Activated CD8-positive, alpha-beta T cell treated with anti-CD3 and anti-CD28 coated beads for 36 hours (primary cell): Measurements from ENCODE around the gene OTULIN. TPM values are rescaled to one million over a fixed set of nuclear protein-coding genes. Genes with fewer than 3 reads are reported as not detected.

Experiments
- ATAC-seq: fragments of 200-7000 bp; cut with Tn5 transposase; one replicate; pipeline ENCODE4 v1.10.0; 2021; ENCODE audit warnings: mild to moderate bottlenecking, moderate library complexity
- CTCF ChIA-PET: fragments of 350-600 bp; sonication (Branson Sonifier 250); formaldehyde crosslinking; loops from one replicate; lab custom pipeline; 2021; ENCODE audit warnings: antibody characterized with exemption; lab: Charles Lee
- POLR2A ChIA-PET: fragments of 350-600 bp; sonication (Branson Sonifier 250); formaldehyde crosslinking; loops from one replicate; lab custom pipeline; 2021; ENCODE audit warnings: antibody characterized with exemption; lab: Charles Lee
- DNase-seq: peaks from one replicate; pipeline ENCODE4 v3.0.0-alpha.2; 2020
- H3K27ac Mint-ChIP-seq: one replicate; pipeline ENCODE4 v1.8.0; 2021; ENCODE audit warnings: mild to moderate bottlenecking, mixed read lengths
- H3K27me3 Mint-ChIP-seq: one replicate; pipeline ENCODE4 v1.8.0; 2021; ENCODE audit warnings: mixed read lengths
- H3K36me3 Mint-ChIP-seq: one replicate; pipeline ENCODE4 v1.8.0; 2021; ENCODE audit warnings: low read depth, mixed read lengths
- H3K4me1 Mint-ChIP-seq: one replicate; pipeline ENCODE4 v1.8.0; 2021; ENCODE audit warnings: low read depth, mixed read lengths
- H3K4me3 Mint-ChIP-seq: one replicate; pipeline ENCODE4 v1.8.0; 2021; ENCODE audit warnings: mild to moderate bottlenecking, moderate library complexity, mixed read lengths
- H3K9me3 Mint-ChIP-seq: one replicate; pipeline ENCODE4 v1.8.0; 2021; ENCODE audit warnings: mixed read lengths
- intact Hi-C: fragments of 100-400 bp; cut with micrococcal nuclease; formaldehyde crosslinking; loops from one replicate; pipeline ENCODE4 v1.10.0; 2022
- total RNA-seq, 2 experiments: library from RNA; stranded (reverse); gene quantifications; one replicate each; pipeline ENCODE4 v1.2.3, GENCODE V29; 2021
- TF ChIP-seq, protein P1 (sequence below): fragments of 200-600 bp; IDR thresholded peaks from one replicate; pipeline ENCODE4 v1.8.0; 2022; ENCODE audit warnings: antibody characterized with exemption, mild to moderate bottlenecking

OTULIN gene
- total RNA-seq, 2 experiments from 2014 or later = 59.6 to 60.5 TPM

GRCh38 chr5:14676320-14676719 is 11.8 kb downstream of the OTULIN start:
- H3K4me1 Mint-ChIP-seq = peaks cover 71% of the 10 kb centered on the region
- ATAC-seq (peak; percentile 76), DNase-seq (peak; percentile 57)
- H3K4me3 Mint-ChIP-seq = peak overlapping the region; percentile 50
- TF ChIP-seq, protein P1, sequence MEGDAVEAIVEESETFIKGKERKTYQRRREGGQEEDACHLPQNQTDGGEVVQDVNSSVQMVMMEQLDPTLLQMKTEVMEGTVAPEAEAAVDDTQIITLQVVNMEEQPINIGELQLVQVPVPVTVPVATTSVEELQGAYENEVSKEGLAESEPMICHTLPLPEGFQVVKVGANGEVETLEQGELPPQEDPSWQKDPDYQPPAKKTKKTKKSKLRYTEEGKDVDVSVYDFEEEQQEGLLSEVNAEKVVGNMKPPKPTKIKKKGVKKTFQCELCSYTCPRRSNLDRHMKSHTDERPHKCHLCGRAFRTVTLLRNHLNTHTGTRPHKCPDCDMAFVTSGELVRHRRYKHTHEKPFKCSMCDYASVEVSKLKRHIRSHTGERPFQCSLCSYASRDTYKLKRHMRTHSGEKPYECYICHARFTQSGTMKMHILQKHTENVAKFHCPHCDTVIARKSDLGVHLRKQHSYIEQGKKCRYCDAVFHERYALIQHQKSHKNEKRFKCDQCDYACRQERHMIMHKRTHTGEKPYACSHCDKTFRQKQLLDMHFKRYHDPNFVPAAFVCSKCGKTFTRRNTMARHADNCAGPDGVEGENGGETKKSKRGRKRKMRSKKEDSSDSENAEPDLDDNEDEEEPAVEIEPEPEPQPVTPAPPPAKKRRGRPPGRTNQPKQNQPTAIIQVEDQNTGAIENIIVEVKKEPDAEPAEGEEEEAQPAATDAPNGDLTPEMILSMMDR = no peak
- H3K9me3 Mint-ChIP-seq = no peaks in the 10 kb centered on the region
- H3K36me3 Mint-ChIP-seq = peaks cover 61% of the 10 kb centered on the region
- peak overlapping the region; percentile 90 for H3K27ac Mint-ChIP-seq
- POLR2A ChIA-PET = interaction anchor here (0.7 to 2.1 kb wide), 6 partner anchors 9 to 31 kb away, joined by 3 to 11 read pairs (median 4); partner anchors contain the start of gene OTULIN
- CTCF ChIA-PET = interaction anchor here (0.6 to 3.7 kb wide), 5 partner anchors 8 to 265 kb away, joined by 3 to 32 read pairs (median 5); no protein-coding TSS in a partner anchor
- H3K27me3 Mint-ChIP-seq = no peaks in the 10 kb centered on the region
- intact Hi-C loops = no loop called here

DNA sequence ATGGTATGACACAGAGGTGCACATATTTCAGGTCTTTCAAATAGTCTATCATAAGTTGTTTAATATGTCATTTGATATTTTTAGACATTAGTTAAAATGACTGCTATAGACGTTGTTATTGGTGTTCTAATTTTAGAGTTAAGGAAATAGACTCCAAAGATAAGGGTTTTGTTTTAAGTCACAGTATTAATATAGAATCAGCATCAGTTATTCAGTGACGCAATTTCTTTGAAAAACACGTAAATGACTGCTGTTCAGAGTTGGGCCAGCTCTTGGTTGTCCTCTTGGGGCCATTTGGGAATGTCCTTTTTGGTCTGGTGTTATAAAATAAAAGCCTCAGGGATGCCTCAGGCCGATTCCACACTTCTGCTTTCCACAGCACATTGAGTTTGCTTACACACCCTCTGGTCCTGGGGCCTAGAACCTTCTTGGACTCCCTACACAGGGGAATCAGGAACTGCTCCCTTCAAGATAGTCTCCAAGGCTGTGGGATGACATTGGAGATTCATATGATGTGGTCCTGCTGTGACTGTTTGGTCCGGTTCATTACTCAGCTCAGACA is 14.3 kb downstream of the OTULIN start:
- ATAC-seq (no peak), DNase-seq (no peak)
- TF ChIP-seq, protein P1 = no peak
- intact Hi-C loops = no loop called here
- ChIA-PET POLR2A (interaction anchor here (1.1 kb wide), 1 partner anchor 9 kb away, joined by 3 read pairs; no protein-coding TSS in a partner anchor), CTCF (no interaction called here)
- Mint-ChIP-seq H3K27me3 (no peaks in the 10 kb centered on the region), H3K9me3 (no peaks in the 10 kb centered on the region), H3K4me3 (no peak overlapping the region), H3K36me3 (peaks cover 66% of the 10 kb centered on the region), H3K27ac (peak overlapping the region; percentile 68), H3K4me1 (peaks cover 47% of the 10 kb centered on the region)

DNA sequence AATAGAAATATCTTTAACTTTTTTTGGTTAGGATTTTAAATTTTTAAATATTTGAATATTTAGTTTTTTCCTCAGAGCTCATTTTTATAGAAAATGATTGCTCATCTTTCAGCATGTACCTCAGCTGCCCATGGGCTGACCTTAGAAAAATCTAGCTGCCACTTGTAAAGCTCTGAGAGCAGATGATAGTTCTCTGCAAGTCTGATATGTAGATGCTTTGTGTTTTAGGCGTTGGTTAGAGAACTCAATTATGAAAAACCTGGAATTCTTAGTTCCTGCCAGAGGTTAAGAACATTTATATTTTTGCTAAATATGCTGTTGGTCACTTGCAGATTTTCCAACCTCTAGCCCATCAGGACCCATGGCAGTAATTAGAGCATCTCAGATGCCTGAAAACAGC is 15.1 kb downstream of the OTULIN start:
- Mint-ChIP-seq H3K27ac (no peak overlapping the region), H3K4me3 (no peak overlapping the region), H3K4me1 (peaks cover 40% of the 10 kb centered on the region), H3K36me3 (peaks cover 62% of the 10 kb centered on the region), H3K27me3 (no peaks in the 10 kb centered on the region), H3K9me3 (no peaks in the 10 kb centered on the region)
- POLR2A ChIA-PET = interaction anchor here (1.1 kb wide), 1 partner anchor 10 kb away, joined by 3 read pairs; no protein-coding TSS in a partner anchor
- CTCF ChIA-PET = no interaction called here
- DNase-seq (no peak), ATAC-seq (no peak)
- TF ChIP-seq, protein P1 = no peak
- intact Hi-C loops = no loop called here

GRCh38 chr5:14681236-14681752 is 16.8 kb downstream of the OTULIN start:
- Mint-ChIP-seq H3K4me1 (peaks cover 35% of the 10 kb centered on the region), H3K36me3 (peaks cover 61% of the 10 kb centered on the region)
- CTCF ChIA-PET = interaction anchor here (1.0 kb wide), 2 partner anchors 15 to 27 kb away, joined by 3 read pairs; no protein-coding TSS in a partner anchor

More at GRCh38 chr5:14681236-14681752, 16.8 kb downstream of the OTULIN start:
- POLR2A ChIA-PET = interaction anchor here (1.0 kb wide), 1 partner anchor 17 kb away, joined by 5 read pairs; no protein-coding TSS in a partner anchor
- intact Hi-C loops = no loop called here
- TF ChIP-seq, protein P1 = no peak
- Mint-ChIP-seq H3K27me3 (no peaks in the 10 kb centered on the region), H3K9me3 (no peaks in the 10 kb centered on the region), H3K27ac (peak overlapping the region; percentile 53), H3K4me3 (no peak overlapping the region)
- DNase-seq (no peak), ATAC-seq (no peak)
